Smooth muscle cell of the coronary artery (primary cell): Measurements from ENCODE around the gene SLC25A14. TPM values are rescaled to one million over a fixed set of nuclear protein-coding genes. Genes with fewer than 3 reads are reported as not detected.

Source experiments
- total RNA-seq: library from RNA; depleted of rRNA; stranded (reverse); fragments of >200 nt; gene quantifications from 2 replicates; pipeline ENCODE4 v1.2.3, GENCODE V29; 2014; ENCODE audit warnings: low replicate concordance

SLC25A14 gene
- total RNA-seq = 5.7 and 11.4 TPM in 2 replicates

GRCh38 chrX:130339408-130340222 is at the start of gene SLC25A14:
TSS of gene SLC25A14 (plus strand) at chrX:130339919. CDS start at chrX:130340279, 360 bp downstream.

GRCh38 chrX:130385520-130385919 is 45.8 kb downstream of the SLC25A14 start, which contains the start of gene GPR119:
TSS of gene GPR119 (minus strand) at chrX:130385674. CDS start at chrX:130385447, 227 bp downstream.

GRCh38 chrX:130401415-130402207 is 61.9 kb downstream of the SLC25A14 start, which contains the start of gene RBMX2:
TSS of gene RBMX2 (plus strand) at chrX:130401987. CDS start at chrX:130402033, 46 bp downstream.

Other genes starting within 250 kb of the SLC25A14 start
- gene ELF4, start 229.4 kb upstream of the SLC25A14 start, total RNA-seq = 4.4 and 8.0 TPM in 2 replicates
- gene AIFM1, start 174.1 kb upstream of the SLC25A14 start, total RNA-seq = 22.1 and 27.0 TPM in 2 replicates
- gene RAB33A, start 168.0 kb upstream of the SLC25A14 start, total RNA-seq = 1.8 and 11.1 TPM in 2 replicates
- 1.4 and 1.7 TPM in 2 replicates for gene ZNF280C, start 71.0 kb upstream of the SLC25A14 start, total RNA-seq
- gene GPR119, start 45.8 kb downstream of the SLC25A14 start, total RNA-seq = not detected in 2 replicates
- gene RBMX2, start 62.1 kb downstream of the SLC25A14 start, total RNA-seq = 28.5 and 33.8 TPM in 2 replicates